Measurements from ENCODE around the gene CCDC154. TPM values are rescaled to one million over a fixed set of nuclear protein-coding genes. Genes with fewer than 3 reads are reported as not detected.

The CCDC154 gene
- total and polyA plus RNA-seq, 4 donors = 1.8 to 9.6 (median 2.9) TPM

GRCh38 chr16:1436731-1437355 is 7.5 kb downstream of the CCDC154 start:
- intact Hi-C loops (cut with DNase I) = no loop called here
- Histone ChIP-seq H3K27me3 (ENCODE audit: control insufficient read depth in 1 of 2, insufficient read depth in 2 of 2, low read length in 1 of 2) (no peaks in the 10 kb centered on the region), H3K4me1 (ENCODE audit: control insufficient read depth in 1 of 2, insufficient read depth in 2 of 2, low read length in 2 of 2) (no peaks in the 10 kb centered on the region), H3K4me3 (ENCODE audit: low read length in 2 of 2) (no peak overlapping the region), H3K27ac (ENCODE audit: low read depth in 1 of 2, low read length in 2 of 2) (no peak overlapping the region), H3K9me3 (ENCODE audit: control insufficient read depth, low read length) (no peaks in the 10 kb centered on the region), H3K36me3 (ENCODE audit: control insufficient read depth in 1 of 2, insufficient read depth in 2 of 2, low read length in 1 of 2) (no peaks in the 10 kb centered on the region)
- ATAC-seq (ENCODE audit: low FRiP score) (no peak), DNase-seq (no peak)
- 93% methylated on average over 45 to 47 of the region's 47 CpGs for WGBS, 2 donors

GRCh38 chr16:1435921-1436697 is 8.2 kb downstream of the CCDC154 start:
- ATAC-seq (ENCODE audit: low FRiP score) (no peak), DNase-seq (no peak)
- no peaks in the 10 kb centered on the region for H3K27me3 ChIP-seq (ENCODE audit: control insufficient read depth in 1 of 2, insufficient read depth in 2 of 2, low read length in 1 of 2)
- intact Hi-C loops (cut with DNase I) = no loop called here
- no peaks in the 10 kb centered on the region for H3K9me3 ChIP-seq (ENCODE audit: control insufficient read depth, low read length)
- 87% methylated on average over 29 to 32 of the region's 32 CpGs for WGBS, 2 donors
- H3K36me3 ChIP-seq (ENCODE audit: control insufficient read depth in 1 of 2, insufficient read depth in 2 of 2, low read length in 1 of 2) = no peaks in the 10 kb centered on the region
- no peak overlapping the region for H3K27ac ChIP-seq (ENCODE audit: low read depth in 1 of 2, low read length in 2 of 2)
- H3K4me1 ChIP-seq (ENCODE audit: control insufficient read depth in 1 of 2, insufficient read depth in 2 of 2, low read length in 2 of 2) = no peaks in the 10 kb centered on the region
- H3K4me3 ChIP-seq (ENCODE audit: low read length in 2 of 2) = no peak overlapping the region

- H3K9me3 ChIP-seq (ENCODE audit: control insufficient read depth, low read length) = no peaks in the 10 kb centered on the region
- no peaks in the 10 kb centered on the region for H3K4me1 ChIP-seq (ENCODE audit: control insufficient read depth in 1 of 2, insufficient read depth in 2 of 2, low read length in 2 of 2)
- ATAC-seq (ENCODE audit: low FRiP score) (no peak), DNase-seq (no peak)
- intact Hi-C loops (cut with DNase I) = no loop called here
- no peaks in the 10 kb centered on the region for H3K27me3 ChIP-seq (ENCODE audit: control insufficient read depth in 1 of 2, insufficient read depth in 2 of 2, low read length in 1 of 2)
- WGBS, 2 donors = 92 to 93% methylated on average over 35 to 40 of the region's 40 CpGs
- no peak overlapping the region for H3K4me3 ChIP-seq (ENCODE audit: low read length in 2 of 2)
- H3K27ac ChIP-seq (ENCODE audit: low read depth in 1 of 2, low read length in 2 of 2) = no peak overlapping the region
- H3K36me3 ChIP-seq (ENCODE audit: control insufficient read depth in 1 of 2, insufficient read depth in 2 of 2, low read length in 1 of 2) = no peaks in the 10 kb centered on the region
Observed at GRCh38 chr16:1434644-1435592, 9.4 kb downstream of the CCDC154 start.

GRCh38 chr16:1433756-1434155 is 10.6 kb downstream of the CCDC154 start:
- WGBS, 2 donors = 69 to 70% methylated on average over 18 to 22 of the region's 22 CpGs
- DNase-seq = no peak
- H3K4me3 ChIP-seq (ENCODE audit: low read length in 2 of 2) = no peak overlapping the region

GRCh38 chr16:1433263-1433560 is 11.1 kb downstream of the CCDC154 start:
- Histone ChIP-seq H3K27ac (ENCODE audit: low read depth in 1 of 2, low read length in 2 of 2) (no peak overlapping the region), H3K27me3 (ENCODE audit: control insufficient read depth in 1 of 2, insufficient read depth in 2 of 2, low read length in 1 of 2) (no peaks in the 10 kb centered on the region), H3K9me3 (ENCODE audit: control insufficient read depth, low read length) (no peaks in the 10 kb centered on the region), H3K4me1 (ENCODE audit: control insufficient read depth in 1 of 2, insufficient read depth in 2 of 2, low read length in 2 of 2) (no peaks in the 10 kb centered on the region), H3K4me3 (ENCODE audit: low read length in 2 of 2) (no peak overlapping the region), H3K36me3 (ENCODE audit: control insufficient read depth in 1 of 2, insufficient read depth in 2 of 2, low read length in 1 of 2) (no peaks in the 10 kb centered on the region)
- ATAC-seq (ENCODE audit: low FRiP score) (no peak), DNase-seq (no peak)
- 93 to 95% methylated on average over 14 of the region's 14 CpGs for WGBS, 2 donors
- intact Hi-C loops (cut with DNase I) = no loop called here

More at GRCh38 chr16:1433756-1434155, 10.6 kb downstream of the CCDC154 start:
- no peaks in the 10 kb centered on the region for H3K9me3 ChIP-seq (ENCODE audit: control insufficient read depth, low read length)
- H3K27me3 ChIP-seq (ENCODE audit: control insufficient read depth in 1 of 2, insufficient read depth in 2 of 2, low read length in 1 of 2) = no peaks in the 10 kb centered on the region
- ATAC-seq (ENCODE audit: low FRiP score) = no peak
- intact Hi-C loops (cut with DNase I) = no loop called here
- no peak overlapping the region for H3K27ac ChIP-seq (ENCODE audit: low read depth in 1 of 2, low read length in 2 of 2)
- H3K36me3 ChIP-seq (ENCODE audit: control insufficient read depth in 1 of 2, insufficient read depth in 2 of 2, low read length in 1 of 2) = no peaks in the 10 kb centered on the region
- no peaks in the 10 kb centered on the region for H3K4me1 ChIP-seq (ENCODE audit: control insufficient read depth in 1 of 2, insufficient read depth in 2 of 2, low read length in 2 of 2)

GRCh38 chr16:1432388-1433262 is 11.7 kb downstream of the CCDC154 start:
- Histone ChIP-seq H3K4me3 (ENCODE audit: low read length in 2 of 2) (no peak overlapping the region), H3K27me3 (ENCODE audit: control insufficient read depth in 1 of 2, insufficient read depth in 2 of 2, low read length in 1 of 2) (no peaks in the 10 kb centered on the region), H3K36me3 (ENCODE audit: control insufficient read depth in 1 of 2, insufficient read depth in 2 of 2, low read length in 1 of 2) (no peaks in the 10 kb centered on the region), H3K4me1 (ENCODE audit: control insufficient read depth in 1 of 2, insufficient read depth in 2 of 2, low read length in 2 of 2) (no peaks in the 10 kb centered on the region), H3K9me3 (ENCODE audit: control insufficient read depth, low read length) (no peaks in the 10 kb centered on the region), H3K27ac (ENCODE audit: low read depth in 1 of 2, low read length in 2 of 2) (no peak overlapping the region)
- 91% methylated on average over 55 to 63 of the region's 63 CpGs for WGBS, 2 donors
- intact Hi-C loops (cut with DNase I) = no loop called here
- ATAC-seq (ENCODE audit: low FRiP score) (no peak), DNase-seq (no peak)

GRCh38 chr16:1431497-1432270 is 12.7 kb downstream of the CCDC154 start:
- Histone ChIP-seq H3K27me3 (ENCODE audit: control insufficient read depth in 1 of 2, insufficient read depth in 2 of 2, low read length in 1 of 2) (no peaks in the 10 kb centered on the region), H3K4me1 (ENCODE audit: control insufficient read depth in 1 of 2, insufficient read depth in 2 of 2, low read length in 2 of 2) (no peaks in the 10 kb centered on the region), H3K27ac (ENCODE audit: low read depth in 1 of 2, low read length in 2 of 2) (no peak overlapping the region), H3K4me3 (ENCODE audit: low read length in 2 of 2) (no peak overlapping the region), H3K9me3 (ENCODE audit: control insufficient read depth, low read length) (no peaks in the 10 kb centered on the region), H3K36me3 (ENCODE audit: control insufficient read depth in 1 of 2, insufficient read depth in 2 of 2, low read length in 1 of 2) (no peaks in the 10 kb centered on the region)
- no peak for ATAC-seq (ENCODE audit: low FRiP score)
- intact Hi-C loops (cut with DNase I) = no loop called here
- WGBS, 2 donors = 87 to 95% methylated on average over 18 to 20 of the region's 20 CpGs
- DNase-seq = no peak

Measured in aorta (tissue), 5 donors.